Mesenchymal stem cell (in vitro differentiated cells and primary cell): ENCODE measurements around the gene VPS35L.

Experiments
- DNase-seq: peaks from one replicate; pipeline ENCODE4 v3.0.0-alpha.2; 2013
- H2AFZ ChIP-seq: one replicate; pipeline ENCODE4 v1.6.1; 2013; ENCODE audit warnings: low read depth, mild to moderate bottlenecking, control low read depth, inconsistent platforms, low read length, moderate library complexity
- H2AK5ac ChIP-seq: 2 replicates; pipeline ENCODE4 v1.6.1; 2013; ENCODE audit warnings: low read length, moderate library complexity, mild to moderate bottlenecking, inconsistent platforms; ENCODE audit not compliant: severe bottlenecking
- H2BK120ac ChIP-seq: one replicate; pipeline ENCODE4 v1.6.1; 2013; ENCODE audit warnings: low read depth, mild to moderate bottlenecking, inconsistent platforms, low read length, moderate library complexity
- H2BK12ac ChIP-seq, 2 experiments: one replicate each; pipeline ENCODE4 v1.6.1; 2013; ENCODE audit warnings: inconsistent platforms in 2 of 2, low read length in 2 of 2, mild to moderate bottlenecking in 2 of 2, moderate library complexity in 2 of 2, control low read depth in 1 of 2
- H2BK15ac ChIP-seq: one replicate; pipeline ENCODE4 v1.6.1; 2013; ENCODE audit warnings: mild to moderate bottlenecking, low read depth, inconsistent platforms; ENCODE audit not compliant: poor library complexity, severe bottlenecking
- H2BK5ac ChIP-seq: 2 replicates; pipeline ENCODE4 v1.6.1; 2013; ENCODE audit warnings: low read depth, mild to moderate bottlenecking, low read length, control low read depth, inconsistent platforms; ENCODE audit not compliant: poor library complexity, severe bottlenecking
- H3K14ac ChIP-seq, 2 experiments: one replicate each; pipeline ENCODE4 v1.6.1; 2013; ENCODE audit warnings: inconsistent platforms in 2 of 2, low read length in 2 of 2, control low read depth in 1 of 2, mild to moderate bottlenecking in 1 of 2, moderate library complexity in 1 of 2
- H3K18ac ChIP-seq, 2 experiments: one replicate each; pipeline ENCODE4 v1.6.1; 2013; ENCODE audit warnings: inconsistent platforms in 2 of 2, low read length in 2 of 2, control low read depth in 1 of 2, low read depth in 1 of 2, mild to moderate bottlenecking in 1 of 2
- H3K23ac ChIP-seq, 2 experiments: one replicate each; pipeline ENCODE4 v1.6.1; 2013; ENCODE audit warnings: inconsistent platforms in 2 of 2, low read length in 2 of 2, mild to moderate bottlenecking in 2 of 2, moderate library complexity in 2 of 2, control low read depth in 1 of 2
- H3K27ac ChIP-seq: 2 replicates; pipeline ENCODE4 v1.5.1; 2013; ENCODE audit warnings: mild to moderate bottlenecking, moderate library complexity, low read length, control low read depth, inconsistent platforms; ENCODE audit not compliant: poor library complexity, severe bottlenecking
- H3K27me3 ChIP-seq, 2 experiments: 2 replicates each; pipeline versions ENCODE4 v1.6.1 to v1.7.0; 2013; ENCODE audit warnings: low read length in 2 of 2, mild to moderate bottlenecking in 2 of 2, moderate library complexity in 2 of 2, control low read depth in 1 of 2, inconsistent platforms in 1 of 2; ENCODE audit not compliant: control insufficient read depth in 1 of 2, insufficient read depth in 1 of 2
- H3K36me3 ChIP-seq, 2 experiments: 2 replicates each; pipeline versions ENCODE4 v1.6.1 to v1.7.0; 2013; ENCODE audit warnings: low read length in 2 of 2, control low read depth in 1 of 2, inconsistent platforms in 1 of 2, low read depth in 1 of 2, mild to moderate bottlenecking in 1 of 2; ENCODE audit not compliant: insufficient read depth in 2 of 2, control insufficient read depth in 1 of 2
- H3K4ac ChIP-seq, 2 experiments: one replicate each; pipeline ENCODE4 v1.6.1; 2013; ENCODE audit warnings: inconsistent platforms in 2 of 2, low read length in 2 of 2, mild to moderate bottlenecking in 2 of 2, moderate library complexity in 2 of 2, control low read depth in 1 of 2, low read depth in 1 of 2
- H3K4me1 ChIP-seq: 2 replicates; pipeline ENCODE4 v1.6.1; 2013; ENCODE audit warnings: low read depth, low read length, control low read depth; ENCODE audit not compliant: control insufficient read depth, insufficient read depth
- H3K4me2 ChIP-seq: 2 replicates; pipeline ENCODE4 v1.6.1; 2013; ENCODE audit warnings: low read length, mild to moderate bottlenecking, inconsistent platforms; ENCODE audit not compliant: poor library complexity, severe bottlenecking
- H3K4me3 ChIP-seq, 2 experiments: 2 replicates each; pipeline versions ENCODE4 v1.5.1 to v1.7.0; 2013; ENCODE audit warnings: low read length in 2 of 2, mild to moderate bottlenecking in 2 of 2, control low read depth in 1 of 2, low read depth in 1 of 2; ENCODE audit not compliant: insufficient read depth in 1 of 2
- H3K79me1 ChIP-seq: replicated peaks from 2 replicates; pipeline ENCODE4 v1.6.1; 2013; ENCODE audit warnings: mild to moderate bottlenecking, control low read depth, low read length, inconsistent platforms; ENCODE audit not compliant: poor library complexity, severe bottlenecking
- H3K9ac ChIP-seq: 2 replicates; pipeline ENCODE4 v1.7.0; 2013; ENCODE audit warnings: mild to moderate bottlenecking, low read length, moderate library complexity
- H3K9me3 ChIP-seq: 2 replicates; pipeline ENCODE4 v1.7.0; 2013; ENCODE audit warnings: mild to moderate bottlenecking, low read length; ENCODE audit not compliant: control insufficient read depth
- H4K8ac ChIP-seq: one replicate; pipeline ENCODE4 v1.6.1; 2013; ENCODE audit warnings: inconsistent platforms, mild to moderate bottlenecking, low read length, moderate library complexity
- H4K91ac ChIP-seq: one replicate; pipeline ENCODE4 v1.6.1; 2013; ENCODE audit warnings: mild to moderate bottlenecking, low read length, inconsistent platforms
- WGBS: methylation state at CpG from one replicate; pipeline ENCODE4 v1.1.7; 2013; ENCODE audit warnings: mixed read lengths; 5-methylcytosine and 5-hydroxymethylcytosine counted together

Gene VPS35L

GRCh38 chr16:19722981-19723380, 167.5 kb downstream of the VPS35L start:
- Histone ChIP-seq H3K27me3 (no peaks in the 10 kb centered on the region), H3K4me1 (peaks cover 9% of the 10 kb centered on the region), H3K27ac (no peak overlapping the region), H2BK5ac (no peak overlapping the region), H3K9ac (no peak overlapping the region), H3K9me3 (no peaks in the 10 kb centered on the region), H2AK5ac (no peak overlapping the region), H3K79me1 (peaks cover 23% of the 10 kb centered on the region), H3K18ac (no peak overlapping the region), H3K4me2 (no peak overlapping the region), H3K23ac (no peak overlapping the region), H3K4ac (no peak overlapping the region), H2BK15ac (no peak overlapping the region), H3K14ac (no peak overlapping the region), H3K36me3 (no peaks in the 10 kb centered on the region), H4K8ac (no peak overlapping the region), H3K4me3 (no peak overlapping the region), H2BK120ac (no peak overlapping the region), H2BK12ac (no peak overlapping the region), H2AFZ (no peak overlapping the region), H4K91ac (no peak overlapping the region)
- DNase-seq, result no peak
- WGBS, result 76% methylated on average over 7 of the region's 7 CpGs

GRCh38 chr16:19728636-19728965, 173.1 kb downstream of the VPS35L start:
- Histone ChIP-seq H3K27ac (no peak overlapping the region), H2AFZ (no peak overlapping the region), H2BK15ac (no peak overlapping the region), H3K4me3 (no peak overlapping the region), H3K4me1 (no peaks in the 10 kb centered on the region), H2BK12ac (no peak overlapping the region), H3K18ac (no peak overlapping the region), H4K8ac (no peak overlapping the region), H3K23ac (no peak overlapping the region), H3K14ac (no peak overlapping the region), H3K4ac (no peak overlapping the region), H3K27me3 (no peaks in the 10 kb centered on the region), H2BK5ac (no peak overlapping the region), H4K91ac (no peak overlapping the region), H2BK120ac (no peak overlapping the region), H3K9me3 (no peaks in the 10 kb centered on the region), H3K9ac (no peak overlapping the region), H2AK5ac (no peak overlapping the region), H3K79me1 (peaks cover 5% of the 10 kb centered on the region), H3K36me3 (peaks cover 16 to 26% of the 10 kb centered on the region in 2 experiments), H3K4me2 (no peak overlapping the region)
- no peak for DNase-seq
- 100% methylated on average over 1 of the region's 3 CpGs for WGBS

GRCh38 chr16:19733551-19733950, 178.0 kb downstream of the VPS35L start:
- Histone ChIP-seq H4K8ac (no peak overlapping the region), H3K79me1 (peaks cover 2% of the 10 kb centered on the region), H3K4me3 (no peak overlapping the region), H3K27ac (no peak overlapping the region), H2BK120ac (no peak overlapping the region), H3K14ac (no peak overlapping the region), H2AK5ac (no peak overlapping the region), H3K9me3 (no peaks in the 10 kb centered on the region), H3K18ac (no peak overlapping the region), H2BK12ac (no peak overlapping the region), H4K91ac (no peak overlapping the region), H3K27me3 (no peaks in the 10 kb centered on the region), H3K9ac (no peak overlapping the region), H2AFZ (no peak overlapping the region), H3K23ac (no peak overlapping the region), H3K4me1 (no peaks in the 10 kb centered on the region), H2BK15ac (no peak overlapping the region), H3K36me3 (peaks cover 25 to 63% of the 10 kb centered on the region in 2 experiments), H3K4ac (no peak overlapping the region), H3K4me2 (no peak overlapping the region), H2BK5ac (no peak overlapping the region)
- DNase-seq, result no peak
- 100% methylated on average over 3 of the region's 6 CpGs for WGBS

- Histone ChIP-seq H3K4me1 (no peaks in the 10 kb centered on the region), H3K27ac (no peak overlapping the region), H3K4me3 (no peak overlapping the region), H2AK5ac (no peak overlapping the region), H4K8ac (peak overlapping the region; percentile 27), H2BK5ac (no peak overlapping the region), H3K27me3 (no peaks in the 10 kb centered on the region), H2AFZ (no peak overlapping the region), H3K4ac (peak overlapping the region in 1 of 2 experiments; percentile 24), H3K14ac (no peak overlapping the region), H3K79me1 (peaks cover 2% of the 10 kb centered on the region), H4K91ac (no peak overlapping the region), H3K36me3 (peaks cover 25 to 76% of the 10 kb centered on the region in 2 experiments), H2BK15ac (no peak overlapping the region), H3K23ac (no peak overlapping the region), H3K18ac (no peak overlapping the region), H3K4me2 (no peak overlapping the region), H2BK120ac (no peak overlapping the region), H3K9ac (no peak overlapping the region), H2BK12ac (no peak overlapping the region), H3K9me3 (no peaks in the 10 kb centered on the region)
- no peak for DNase-seq
- WGBS, result 93% methylated on average over 7 of the region's 9 CpGs
These were observed 179.8 kb downstream of the VPS35L start for GRCh38 chr16:19735074-19735867.
